Measurements from ENCODE around the gene OR4K2. TPM values are rescaled to one million over a fixed set of nuclear protein-coding genes. Genes with fewer than 3 reads are reported as not detected.

OR4K2 gene
- total RNA-seq, 1 donor from 2014 or later: not detected

Other genes starting within 250 kb of the OR4K2 start
- gene OR11H2, start 161.3 kb upstream of the OR4K2 start, total RNA-seq: not detected
- not detected for gene OR4Q3, start 131.6 kb upstream of the OR4K2 start, total RNA-seq
- not detected for gene OR4M1, start 101.6 kb upstream of the OR4K2 start, total RNA-seq
- not detected for gene OR4N2, start 71.4 kb upstream of the OR4K2 start, total RNA-seq
- gene OR4K5, start 45.5 kb downstream of the OR4K2 start, total RNA-seq: not detected
- not detected for gene OR4K1, start 55.8 kb downstream of the OR4K2 start, total RNA-seq
- gene OR4K15, start 100.4 kb downstream of the OR4K2 start, total RNA-seq: not detected
- not detected for gene OR4Q2, start 127.0 kb downstream of the OR4K2 start, total RNA-seq
- gene OR4K14, start 144.2 kb downstream of the OR4K2 start, total RNA-seq: not detected
- gene OR4K13, start 160.9 kb downstream of the OR4K2 start, total RNA-seq: not detected
- not detected for gene OR4L1, start 184.9 kb downstream of the OR4K2 start, total RNA-seq
- gene OR4K17, start 235.6 kb downstream of the OR4K2 start, total RNA-seq: not detected